ENCODE measurements around the gene KCNAB3. TPM values are rescaled to one million over a fixed set of nuclear protein-coding genes. Genes with fewer than 3 reads are reported as not detected.

The KCNAB3 gene
- total and polyA plus RNA-seq, 9 of the 15 experiments (the other 6 are each of a cell fraction or from before 2014, with no cell fraction given), result 0.03 to 2.5 (median 1.1) TPM

DNA sequence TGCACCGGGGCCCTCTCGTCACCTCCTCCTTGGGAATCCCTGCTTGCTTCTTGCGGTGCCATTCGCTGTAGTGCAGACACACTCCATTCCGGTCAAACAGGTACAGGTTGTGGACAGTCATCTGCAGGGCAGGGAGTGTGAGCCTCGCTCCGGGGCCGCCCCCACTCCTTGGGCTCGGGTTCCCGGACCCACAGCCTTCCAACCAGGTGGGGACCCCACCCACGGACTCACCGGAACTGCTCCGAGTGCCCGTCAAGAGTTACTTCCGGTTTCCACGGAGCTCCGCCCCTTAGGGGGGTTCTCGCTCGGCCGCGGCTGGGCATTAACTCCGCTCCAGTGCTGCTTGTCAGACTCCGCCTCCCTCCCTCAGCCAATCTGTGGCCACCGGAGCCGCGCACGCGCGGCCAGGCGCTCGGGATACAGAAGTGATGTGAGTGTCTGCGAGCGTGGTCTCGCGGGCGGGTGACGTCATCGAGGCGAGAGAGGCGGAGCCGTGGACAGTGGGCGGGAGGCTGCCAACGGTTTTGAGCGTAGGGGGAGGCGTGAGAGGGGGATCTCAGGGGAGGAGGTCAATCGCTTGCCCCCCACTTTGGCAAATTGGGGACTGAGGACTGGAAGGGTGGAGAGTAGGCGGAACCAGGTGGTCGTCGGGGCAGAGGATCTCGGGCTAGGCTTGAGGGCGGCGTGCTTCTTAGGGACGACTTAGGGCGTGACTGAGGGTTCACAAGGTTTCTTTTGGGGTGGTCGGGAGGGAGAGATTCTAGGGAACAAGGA, 2.2 kb upstream of the KCNAB3 start, which contains the start of the genes CNTROB and TRAPPC1 (continued):
- TF ChIP-seq, protein P1, sequence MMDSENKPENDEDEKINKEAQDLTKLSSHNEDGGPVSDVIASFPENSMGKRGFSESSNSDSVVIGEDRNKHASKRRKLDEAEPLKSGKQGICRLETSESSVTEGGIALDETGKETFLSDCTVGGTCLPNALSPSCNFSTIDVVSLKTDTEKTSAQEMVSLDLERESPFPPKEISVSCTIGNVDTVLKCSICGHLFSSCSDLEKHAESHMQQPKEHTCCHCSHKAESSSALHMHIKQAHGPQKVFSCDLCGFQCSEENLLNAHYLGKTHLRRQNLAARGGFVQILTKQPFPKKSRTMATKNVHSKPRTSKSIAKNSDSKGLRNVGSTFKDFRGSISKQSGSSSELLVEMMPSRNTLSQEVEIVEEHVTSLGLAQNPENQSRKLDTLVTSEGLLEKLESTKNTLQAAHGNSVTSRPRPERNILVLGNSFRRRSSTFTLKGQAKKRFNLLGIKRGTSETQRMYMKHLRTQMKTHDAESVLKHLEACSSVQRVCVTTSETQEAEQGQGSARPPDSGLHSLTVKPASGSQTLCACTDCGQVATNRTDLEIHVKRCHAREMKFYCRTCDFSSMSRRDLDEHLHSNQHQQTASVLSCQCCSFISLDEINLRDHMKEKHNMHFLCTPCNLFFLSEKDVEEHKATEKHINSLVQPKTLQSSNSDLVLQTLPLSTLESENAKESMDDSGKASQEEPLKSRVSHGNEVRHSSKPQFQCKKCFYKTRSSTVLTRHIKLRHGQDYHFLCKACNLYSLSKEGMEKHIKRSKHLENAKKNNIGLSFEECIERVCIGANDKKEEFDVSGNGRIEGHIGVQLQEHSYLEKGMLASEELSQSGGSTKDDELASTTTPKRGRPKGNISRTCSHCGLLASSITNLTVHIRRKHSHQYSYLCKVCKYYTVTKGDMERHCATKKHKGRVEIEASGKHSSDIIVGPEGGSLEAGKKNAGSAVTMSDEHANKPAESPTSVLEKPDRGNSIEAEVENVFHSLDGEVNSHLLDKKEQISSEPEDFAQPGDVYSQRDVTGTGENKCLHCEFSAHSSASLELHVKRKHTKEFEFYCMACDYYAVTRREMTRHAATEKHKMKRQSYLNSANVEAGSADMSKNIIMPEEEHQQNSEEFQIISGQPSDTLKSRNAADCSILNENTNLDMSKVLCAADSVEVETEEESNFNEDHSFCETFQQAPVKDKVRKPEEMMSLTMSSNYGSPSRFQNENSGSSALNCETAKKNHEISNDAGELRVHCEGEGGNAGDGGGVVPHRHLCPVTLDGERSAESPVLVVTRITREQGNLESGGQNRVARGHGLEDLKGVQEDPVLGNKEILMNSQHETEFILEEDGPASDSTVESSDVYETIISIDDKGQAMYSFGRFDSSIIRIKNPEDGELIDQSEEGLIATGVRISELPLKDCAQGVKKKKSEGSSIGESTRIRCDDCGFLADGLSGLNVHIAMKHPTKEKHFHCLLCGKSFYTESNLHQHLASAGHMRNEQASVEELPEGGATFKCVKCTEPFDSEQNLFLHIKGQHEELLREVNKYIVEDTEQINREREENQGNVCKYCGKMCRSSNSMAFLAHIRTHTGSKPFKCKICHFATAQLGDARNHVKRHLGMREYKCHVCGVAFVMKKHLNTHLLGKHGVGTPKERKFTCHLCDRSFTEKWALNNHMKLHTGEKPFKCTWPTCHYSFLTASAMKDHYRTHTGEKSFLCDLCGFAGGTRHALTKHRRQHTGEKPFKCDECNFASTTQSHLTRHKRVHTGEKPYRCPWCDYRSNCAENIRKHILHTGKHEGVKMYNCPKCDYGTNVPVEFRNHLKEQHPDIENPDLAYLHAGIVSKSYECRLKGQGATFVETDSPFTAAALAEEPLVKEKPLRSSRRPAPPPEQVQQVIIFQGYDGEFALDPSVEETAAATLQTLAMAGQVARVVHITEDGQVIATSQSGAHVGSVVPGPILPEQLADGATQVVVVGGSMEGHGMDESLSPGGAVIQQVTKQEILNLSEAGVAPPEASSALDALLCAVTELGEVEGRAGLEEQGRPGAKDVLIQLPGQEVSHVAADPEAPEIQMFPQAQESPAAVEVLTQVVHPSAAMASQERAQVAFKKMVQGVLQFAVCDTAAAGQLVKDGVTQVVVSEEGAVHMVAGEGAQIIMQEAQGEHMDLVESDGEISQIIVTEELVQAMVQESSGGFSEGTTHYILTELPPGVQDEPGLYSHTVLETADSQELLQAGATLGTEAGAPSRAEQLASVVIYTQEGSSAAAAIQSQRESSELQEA (IDR thresholded peaks at IDR 0.05; ENCODE audit: low read depth), result no peak
- TF ChIP-seq ZKSCAN1 (IDR thresholded peaks at IDR 0.05; ENCODE audit: low read depth, low read length), result 0 out of 2 replicates have a peak, but pooled peaks have one; percentile 48
- peak; percentile 85 for TF ChIP-seq KHSRP (IDR thresholded peaks at IDR 0.05)
- no peak for TF ChIP-seq CEBPB (tag; IDR thresholded peaks at IDR 0.05)
- no peak for TF ChIP-seq RB1 (IDR thresholded peaks at IDR 0.05; ENCODE audit: low read depth)
- TF ChIP-seq TOE1 (IDR thresholded peaks at IDR 0.05; ENCODE audit: borderline replicate concordance), result 0 out of 2 replicates have a peak, but pooled peaks have one; percentile 38
- no peak for TF ChIP-seq TOE1 (CRISPR knock-in tag; IDR thresholded peaks at IDR 0.05; ENCODE audit: borderline replicate concordance, low read depth)
- TF ChIP-seq FOXJ3 (CRISPR knock-in tag; IDR thresholded peaks at IDR 0.05), result no peak
- TF ChIP-seq THRAP3 (IDR thresholded peaks at IDR 0.05; ENCODE audit: borderline replicate concordance), result no peak
- peak; percentile 37 for TF ChIP-seq RBBP5 (IDR thresholded peaks at IDR 0.05; ENCODE audit: borderline replicate concordance, insufficient read depth, low read length, poor library complexity, severe bottlenecking)
- TF ChIP-seq TCFL5 (CRISPR knock-in tag; conservative IDR thresholded peaks at IDR 0.05), result no peak
- TF ChIP-seq, protein P2, sequence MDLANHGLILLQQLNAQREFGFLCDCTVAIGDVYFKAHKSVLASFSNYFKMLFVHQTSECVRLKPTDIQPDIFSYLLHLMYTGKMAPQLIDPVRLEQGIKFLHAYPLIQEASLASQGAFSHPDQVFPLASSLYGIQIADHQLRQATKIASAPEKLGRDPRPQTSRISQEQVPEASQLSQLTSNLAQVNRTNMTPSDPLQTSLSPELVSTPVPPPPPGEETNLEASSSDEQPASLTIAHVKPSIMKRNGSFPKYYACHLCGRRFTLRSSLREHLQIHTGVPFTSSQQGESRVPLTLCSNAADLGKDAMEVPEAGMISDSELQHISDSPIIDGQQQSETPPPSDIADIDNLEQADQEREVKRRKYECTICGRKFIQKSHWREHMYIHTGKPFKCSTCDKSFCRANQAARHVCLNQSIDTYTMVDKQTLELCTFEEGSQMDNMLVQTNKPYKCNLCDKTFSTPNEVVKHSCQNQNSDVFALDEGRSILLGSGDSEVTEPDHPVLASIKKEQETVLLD (IDR thresholded peaks at IDR 0.05), result peak; percentile 88
- peak in 1 of 2 experiments; percentile 66; a peak in 2 of 4 replicates for TF ChIP-seq SRF (CRISPR knock-in tag; IDR thresholded peaks at IDR 0.05)
- TF ChIP-seq CREM (IDR thresholded peaks at IDR 0.05; ENCODE audit: low read depth), result peak; percentile 95
- TF ChIP-seq GABPB1 (CRISPR knock-in tag; IDR thresholded peaks at IDR 0.05), result peak; percentile 86
- TF ChIP-seq, protein P3, sequence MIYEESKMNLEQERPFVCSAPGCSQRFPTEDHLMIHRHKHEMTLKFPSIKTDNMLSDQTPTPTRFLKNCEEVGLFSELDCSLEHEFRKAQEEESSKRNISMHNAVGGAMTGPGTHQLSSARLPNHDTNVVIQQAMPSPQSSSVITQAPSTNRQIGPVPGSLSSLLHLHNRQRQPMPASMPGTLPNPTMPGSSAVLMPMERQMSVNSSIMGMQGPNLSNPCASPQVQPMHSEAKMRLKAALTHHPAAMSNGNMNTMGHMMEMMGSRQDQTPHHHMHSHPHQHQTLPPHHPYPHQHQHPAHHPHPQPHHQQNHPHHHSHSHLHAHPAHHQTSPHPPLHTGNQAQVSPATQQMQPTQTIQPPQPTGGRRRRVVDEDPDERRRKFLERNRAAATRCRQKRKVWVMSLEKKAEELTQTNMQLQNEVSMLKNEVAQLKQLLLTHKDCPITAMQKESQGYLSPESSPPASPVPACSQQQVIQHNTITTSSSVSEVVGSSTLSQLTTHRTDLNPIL (CRISPR knock-in tag; IDR thresholded peaks at IDR 0.05), result peak; percentile 80; the same call in 1 of the 2 replicates
- 0 out of 2 replicates have a peak, but pooled peaks have one; percentile 42 for TF ChIP-seq ETV5 (CRISPR knock-in tag; IDR thresholded peaks at IDR 0.05; ENCODE audit: low read depth)

All from K562 (cell line).